ENCODE measurements around the gene N4BP2L2.

- TF ChIP-seq CTCF (IDR thresholded peaks at IDR 0.05; ENCODE audit: poor library complexity, severe bottlenecking) (no peak), POLR2AphosphoS5 (IDR thresholded peaks at IDR 0.05) (no peak), EP300 (conservative IDR thresholded peaks at IDR 0.05; ENCODE audit: poor library complexity, severe bottlenecking) (no peak), EZH2 (IDR thresholded peaks at IDR 0.05; ENCODE audit: borderline replicate concordance, insufficient read depth, low read length, poor library complexity, severe bottlenecking) (no peak), RAD21 (conservative IDR thresholded peaks at IDR 0.05) (no peak), TAF1 (IDR thresholded peaks at IDR 0.05; ENCODE audit: low read depth) (no peak), SMC3 (conservative IDR thresholded peaks at IDR 0.05; ENCODE audit: poor library complexity) (no peak)
- TF ChIP-seq, protein P1, sequence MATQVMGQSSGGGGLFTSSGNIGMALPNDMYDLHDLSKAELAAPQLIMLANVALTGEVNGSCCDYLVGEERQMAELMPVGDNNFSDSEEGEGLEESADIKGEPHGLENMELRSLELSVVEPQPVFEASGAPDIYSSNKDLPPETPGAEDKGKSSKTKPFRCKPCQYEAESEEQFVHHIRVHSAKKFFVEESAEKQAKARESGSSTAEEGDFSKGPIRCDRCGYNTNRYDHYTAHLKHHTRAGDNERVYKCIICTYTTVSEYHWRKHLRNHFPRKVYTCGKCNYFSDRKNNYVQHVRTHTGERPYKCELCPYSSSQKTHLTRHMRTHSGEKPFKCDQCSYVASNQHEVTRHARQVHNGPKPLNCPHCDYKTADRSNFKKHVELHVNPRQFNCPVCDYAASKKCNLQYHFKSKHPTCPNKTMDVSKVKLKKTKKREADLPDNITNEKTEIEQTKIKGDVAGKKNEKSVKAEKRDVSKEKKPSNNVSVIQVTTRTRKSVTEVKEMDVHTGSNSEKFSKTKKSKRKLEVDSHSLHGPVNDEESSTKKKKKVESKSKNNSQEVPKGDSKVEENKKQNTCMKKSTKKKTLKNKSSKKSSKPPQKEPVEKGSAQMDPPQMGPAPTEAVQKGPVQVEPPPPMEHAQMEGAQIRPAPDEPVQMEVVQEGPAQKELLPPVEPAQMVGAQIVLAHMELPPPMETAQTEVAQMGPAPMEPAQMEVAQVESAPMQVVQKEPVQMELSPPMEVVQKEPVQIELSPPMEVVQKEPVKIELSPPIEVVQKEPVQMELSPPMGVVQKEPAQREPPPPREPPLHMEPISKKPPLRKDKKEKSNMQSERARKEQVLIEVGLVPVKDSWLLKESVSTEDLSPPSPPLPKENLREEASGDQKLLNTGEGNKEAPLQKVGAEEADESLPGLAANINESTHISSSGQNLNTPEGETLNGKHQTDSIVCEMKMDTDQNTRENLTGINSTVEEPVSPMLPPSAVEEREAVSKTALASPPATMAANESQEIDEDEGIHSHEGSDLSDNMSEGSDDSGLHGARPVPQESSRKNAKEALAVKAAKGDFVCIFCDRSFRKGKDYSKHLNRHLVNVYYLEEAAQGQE (IDR thresholded peaks at IDR 0.05; ENCODE audit: borderline replicate concordance): no peak
Observed at GRCh38 chr13:32555613-32556012, 17.0 kb upstream of the N4BP2L2 start.

Measured in neural cell (in vitro differentiated cells).